M059J (cell line): ENCODE results near the gene HERC6. TPM values are rescaled to one million over a fixed set of nuclear protein-coding genes. Genes with fewer than 3 reads are reported as not detected.
A peak's percentile ranks its signal among the peaks of the same experiment; 100 is the strongest.
"Not testable (repeated sequence)": the region's sequence is repeated elsewhere in the genome, so short reads cannot be mapped to it uniquely, and the experiment has no call there.

ENCODE experiments used
- DNase-seq: peaks from one replicate; pipeline ENCODE4 v3.0.0-alpha.2; 2012; ENCODE audit warnings: low read depth
- total RNA-seq: library from RNA; depleted of rRNA; stranded (reverse); fragments of >200 nt; shearing (Covaris generic); gene quantifications from 2 replicates; pipeline ENCODE4 v1.2.3, GENCODE V29; 2014; rRNA removed

The HERC6 gene
- total RNA-seq: 81.3 and 98.6 TPM in 2 replicates

DNA sequence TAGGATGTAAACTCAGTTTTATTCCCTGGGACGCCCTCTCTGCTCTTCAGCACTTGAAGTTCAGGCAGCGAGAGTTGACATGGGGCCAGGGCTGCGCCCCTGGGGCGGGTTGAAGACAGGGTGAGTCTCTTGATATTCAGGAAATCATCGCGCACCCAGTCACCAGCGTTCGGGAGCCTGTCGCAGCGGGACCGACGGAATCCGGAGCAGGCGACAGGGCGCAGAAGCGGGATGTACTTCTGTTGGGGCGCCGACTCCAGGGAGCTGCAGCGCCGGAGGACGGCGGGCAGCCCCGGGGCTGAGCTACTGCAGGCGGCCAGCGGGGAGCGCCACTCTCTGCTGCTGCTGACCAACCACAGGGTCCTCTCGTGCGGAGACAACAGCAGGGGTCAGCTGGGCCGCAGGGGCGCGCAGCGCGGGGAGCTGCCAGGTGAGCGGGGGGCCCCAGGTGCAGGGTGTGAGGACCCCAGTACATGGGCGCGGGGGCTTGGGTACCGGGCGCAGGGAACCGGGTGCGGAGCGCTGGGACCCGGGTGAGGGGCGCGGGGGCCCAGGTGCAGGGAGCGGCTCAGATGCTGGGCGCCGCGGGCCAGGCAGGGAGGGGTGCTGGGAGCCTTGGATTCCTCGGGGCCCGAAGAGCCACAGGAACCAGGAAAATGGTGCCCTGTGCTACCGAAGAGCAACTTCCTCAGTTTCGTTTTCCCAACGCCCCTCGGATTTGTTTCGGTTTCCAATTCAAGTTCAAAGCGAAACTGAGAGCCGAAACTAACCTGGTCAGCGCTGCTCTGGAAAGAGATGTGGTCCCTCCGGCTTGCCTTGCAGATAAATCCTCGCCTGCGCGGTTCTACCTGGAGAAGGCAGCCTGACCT, at the start of gene HERC6:
HERC6 (plus strand) TSS at position 162 of the 869 bp plus-strand sequence; CDS start at position 232, 70 bp downstream.
- DNase-seq: peak; percentile 94

- peak; percentile 7 for DNase-seq
Observed at GRCh38 chr4:88333741-88334405, 44.8 kb upstream of the HERC6 start.

DNA sequence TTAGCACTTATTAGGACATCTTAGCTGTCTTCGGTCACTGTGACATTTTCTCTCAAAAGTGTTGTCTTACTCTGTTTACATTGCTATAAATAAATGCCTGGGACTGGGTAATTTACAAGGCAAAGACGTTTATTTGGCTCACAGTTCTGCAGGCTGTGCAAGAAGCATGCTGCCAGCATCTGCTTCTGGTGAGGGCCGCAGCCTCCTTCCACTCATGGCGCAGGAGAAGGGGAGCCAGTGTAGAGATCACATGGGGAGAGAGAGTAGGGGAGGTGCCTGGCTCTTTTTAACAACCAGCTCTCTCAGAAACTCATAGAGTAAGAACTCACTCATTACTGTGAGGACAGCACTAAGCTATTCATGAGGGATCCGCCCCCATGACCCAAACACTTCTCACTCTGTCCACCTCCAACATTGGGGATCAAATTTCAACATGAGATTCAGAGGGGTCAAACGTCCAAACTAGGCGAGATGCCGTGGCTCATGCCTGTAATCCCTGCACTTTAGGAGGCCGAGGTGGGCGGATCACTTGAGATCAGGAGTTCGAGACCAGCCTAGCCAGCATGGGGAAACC, 43.5 kb upstream of the HERC6 start:
- DNase-seq: peak; percentile 11

GRCh38 chr4:88341227-88342192, 37.1 kb upstream of the HERC6 start:
- DNase-seq: peak; percentile 82

DNA sequence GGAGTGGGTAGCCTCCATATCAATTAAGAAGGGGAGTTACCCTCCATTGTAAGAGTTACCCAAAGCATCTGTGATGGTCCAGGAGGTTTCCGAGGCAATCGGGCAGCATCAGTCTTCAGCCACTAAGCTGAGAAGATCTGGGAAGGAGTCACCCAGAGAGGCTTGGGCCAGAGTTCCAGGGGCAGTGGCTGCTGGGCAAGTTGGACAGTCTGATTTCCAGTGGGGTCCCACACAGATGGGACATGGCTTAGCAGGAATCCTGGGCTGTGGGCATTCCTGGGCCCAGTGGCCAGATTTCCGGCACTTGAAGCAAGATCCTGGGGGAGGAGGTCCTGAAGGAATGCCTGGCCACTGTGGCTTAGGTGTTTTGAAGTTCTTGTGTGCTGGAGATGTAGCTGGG, 31.8 kb upstream of the HERC6 start:
- not testable (repeated sequence) for DNase-seq

GRCh38 chr4:88348761-88349160, 29.9 kb upstream of the HERC6 start:
- not testable (repeated sequence) for DNase-seq

DNA sequence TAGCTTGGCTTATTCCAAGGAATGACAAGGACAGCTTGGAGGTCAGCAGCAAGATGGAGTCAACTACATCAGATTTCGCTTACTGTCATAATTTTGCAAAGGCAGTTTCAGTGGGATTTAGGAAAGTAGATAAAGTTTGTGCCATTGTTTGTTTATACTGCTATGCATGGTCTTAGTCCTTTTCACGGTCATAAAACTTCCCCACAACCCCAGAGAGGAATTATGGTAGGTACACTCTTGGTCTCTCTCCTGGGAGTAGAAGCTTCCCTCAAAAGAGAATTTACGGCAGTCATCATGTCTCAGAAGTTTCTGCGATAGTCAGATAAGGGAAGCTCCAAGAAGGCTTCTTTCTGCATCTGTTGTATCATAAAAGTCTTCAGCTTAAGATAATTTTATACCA, 27.9 kb upstream of the HERC6 start:
- no peak for DNase-seq

GRCh38 chr4:88352062-88352740, 26.5 kb upstream of the HERC6 start:
- peak; percentile 62 for DNase-seq

GRCh38 chr4:88353324-88353723, 25.3 kb upstream of the HERC6 start:
- DNase-seq: no peak

DNA sequence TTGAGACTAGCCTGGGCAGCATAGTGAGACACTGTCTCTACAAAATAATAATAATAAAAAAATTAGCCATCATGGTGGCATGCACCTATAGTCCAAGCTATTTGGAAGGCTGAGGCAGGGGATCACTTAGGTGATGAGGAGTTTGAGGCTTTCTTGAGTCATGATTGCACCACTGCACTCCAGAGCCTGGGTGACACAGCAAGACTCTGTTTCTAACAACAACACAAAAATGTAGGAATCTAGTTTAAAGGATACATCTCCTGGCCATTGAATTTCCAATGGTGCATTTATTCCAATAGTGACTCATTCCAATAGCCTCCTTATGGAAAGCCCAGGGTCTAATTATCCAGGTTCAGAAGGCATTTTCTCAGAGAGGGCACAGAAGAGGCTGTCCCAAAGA, 21.9 kb upstream of the HERC6 start:
- no peak for DNase-seq

- DNase-seq: no peak
Observed at GRCh38 chr4:88357262-88357661, 21.4 kb upstream of the HERC6 start.

GRCh38 chr4:88359558-88359957, 19.1 kb upstream of the HERC6 start:
- no peak for DNase-seq

DNA sequence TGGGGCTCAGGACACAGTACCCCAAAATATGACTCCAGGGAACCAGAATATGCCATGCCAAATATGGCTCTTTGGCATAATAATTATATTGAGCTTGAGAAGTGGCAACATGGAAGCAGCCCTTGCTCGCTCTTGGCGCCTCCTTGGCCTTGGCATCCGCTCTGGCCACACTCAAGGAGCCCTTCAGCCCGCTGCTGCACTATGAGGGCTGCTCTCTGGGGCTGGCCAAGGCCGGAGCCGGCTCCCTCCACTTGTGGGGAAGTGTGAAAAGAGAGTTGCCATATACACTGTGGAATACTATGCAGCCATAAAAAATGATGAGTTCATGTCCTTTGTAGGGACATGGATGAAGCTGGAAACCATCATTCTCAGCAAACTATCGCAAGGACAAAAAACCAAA, 18.4 kb upstream of the HERC6 start:
- DNase-seq: no peak

GRCh38 chr4:88360791-88361190, 17.9 kb upstream of the HERC6 start:
- DNase-seq: no peak

DNA sequence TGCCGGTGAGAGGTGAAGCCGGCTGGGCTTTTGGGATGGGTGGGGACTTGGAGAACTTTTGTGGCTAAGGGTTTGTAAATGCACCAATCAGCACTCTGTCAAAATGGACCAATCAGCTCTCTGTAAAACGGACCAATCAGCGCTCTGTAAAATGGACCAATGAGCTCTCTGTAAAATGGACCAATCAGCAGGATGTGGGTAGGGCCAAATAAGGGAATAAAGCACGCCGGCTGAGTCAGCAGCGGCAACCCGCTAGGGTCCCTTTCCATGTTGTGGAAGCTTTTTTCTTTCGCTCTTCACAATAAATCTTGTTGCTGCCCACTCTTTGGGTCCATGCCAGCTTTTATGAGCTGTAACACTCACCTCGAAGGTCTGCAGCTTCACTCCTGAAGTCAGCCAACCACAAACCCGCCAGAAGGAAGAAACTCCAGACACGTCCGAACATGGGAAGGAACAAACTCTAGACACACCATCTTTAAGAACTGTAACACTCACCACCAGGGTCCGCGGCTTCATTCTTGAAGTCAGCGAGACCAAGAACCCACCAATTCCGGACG, 17.4 kb upstream of the HERC6 start:
- peak; percentile 37 for DNase-seq

GRCh38 chr4:88366460-88366859, 12.2 kb upstream of the HERC6 start:
- DNase-seq: no peak

DNA sequence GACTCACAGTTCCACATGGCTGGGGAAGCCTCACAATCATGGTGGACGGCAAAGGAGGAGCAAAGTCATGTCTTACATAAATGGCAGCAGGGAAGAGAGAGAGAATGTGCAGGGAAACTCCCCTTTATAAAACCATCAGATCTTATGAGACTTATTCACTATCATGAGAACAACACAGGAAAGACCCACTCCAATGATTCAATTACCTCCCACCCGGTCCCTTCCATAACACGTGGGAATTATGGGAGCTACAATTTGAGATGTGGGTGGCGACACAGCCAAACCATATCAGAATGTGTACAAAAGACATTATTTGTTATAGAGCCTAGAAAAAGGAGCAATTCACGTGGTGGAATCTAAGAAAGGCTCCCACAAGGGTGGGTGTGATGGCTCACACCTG, 10.8 kb upstream of the HERC6 start:
- DNase-seq: no peak

DNA sequence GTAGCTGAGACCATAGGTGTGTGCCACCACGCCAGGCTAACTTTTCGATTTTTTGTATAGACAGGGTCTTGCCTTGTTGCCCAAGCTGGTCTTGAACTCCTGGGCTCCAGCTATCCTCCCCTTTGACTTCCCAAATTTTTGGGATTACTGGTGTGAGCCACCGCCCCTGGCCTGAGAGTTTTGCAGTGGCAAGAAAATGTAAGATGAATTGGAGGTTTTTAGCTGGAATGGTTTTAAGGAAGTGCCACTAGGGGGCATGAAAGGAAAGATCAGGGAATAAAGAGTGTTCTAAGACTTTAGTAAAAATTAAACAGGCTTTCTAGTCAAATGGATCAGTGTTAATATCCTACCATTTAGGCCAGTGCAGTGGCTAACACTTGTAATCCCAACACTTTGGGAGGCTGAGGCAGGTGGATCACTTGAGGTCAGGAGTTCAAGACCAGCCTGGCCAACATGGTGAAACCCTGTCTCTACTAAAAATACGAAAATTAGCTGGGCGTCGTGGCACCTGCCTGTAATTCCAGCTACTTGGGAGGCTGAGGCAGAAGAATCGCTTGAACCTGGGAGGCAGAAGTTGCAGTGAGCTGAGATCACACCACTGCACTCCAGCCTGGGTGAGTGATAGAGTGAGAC, 9.4 kb upstream of the HERC6 start:
- DNase-seq: peak; percentile 56

GRCh38 chr4:88381123-88381522, 2.5 kb downstream of the HERC6 start:
- DNase-seq: no peak

DNA sequence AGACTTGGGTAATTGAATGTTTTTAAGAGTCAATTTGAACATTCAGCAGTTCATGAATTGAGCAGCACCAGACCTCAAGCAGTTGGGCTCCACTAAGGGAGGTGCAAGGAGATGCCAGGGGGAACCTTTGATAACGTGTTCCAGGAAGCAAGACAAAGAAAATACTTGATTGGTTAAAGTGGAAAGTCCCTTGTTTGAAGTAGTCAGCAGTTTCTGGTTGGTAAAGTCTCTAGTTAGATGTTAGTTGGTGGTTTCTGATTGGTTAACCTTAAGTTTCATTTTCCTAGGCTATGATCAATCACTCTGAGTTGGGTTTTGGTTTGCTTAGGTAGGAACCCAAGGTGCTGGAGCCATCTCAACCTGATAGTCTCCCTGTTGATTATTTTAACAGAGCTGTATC, 4.0 kb downstream of the HERC6 start:
- DNase-seq: peak; percentile 61
